DND-41 (cell line): Measurements from ENCODE around the gene RSPH10B2.
"Not testable (repeated sequence)": the region's sequence is repeated elsewhere in the genome, so short reads cannot be mapped to it uniquely, and the experiment has no call there.

Experiments used
- CTCF ChIP-seq: IDR thresholded peaks from 2 replicates; pipeline ENCODE4 v1.5.1; 2012; ENCODE audit warnings: borderline replicate concordance, low read length, moderate library complexity, mild to moderate bottlenecking; ENCODE audit not compliant: poor library complexity, severe bottlenecking; ENCODE audit errors: extremely low read depth
- EZH2 ChIP-seq: IDR thresholded peaks from 3 replicates; pipeline ENCODE4 v1.6.1; 2012; ENCODE audit warnings: borderline replicate concordance, low read depth, mild to moderate bottlenecking, moderate library complexity, low read length, inconsistent platforms; ENCODE audit not compliant: severe bottlenecking

GRCh38 chr7:6738415-6738814 lies 15.5 kb upstream of the RSPH10B2 start:
- not testable (repeated sequence) for TF ChIP-seq CTCF, EZH2
